Gastrocnemius medialis (tissue), 4 donors: ENCODE data around the gene VLDLR. TPM values are rescaled to one million over a fixed set of nuclear protein-coding genes. Genes with fewer than 3 reads are reported as not detected.

Source experiments
- ATAC-seq, 2 donors: fragments of 150-250 bp; one replicate each; pipeline ENCODE4 v1.9.1; 2016
- DNase-seq, 2 donors: peaks; one replicate each; pipeline ENCODE4 v3.0.0-alpha.2; 2019
- H3K27ac ChIP-seq, 4 donors: fragments of 200-600 bp; sonication (generic); 1 replicate in 1 of 4; 2 replicates in 3 of 4; pipeline ENCODE4 v1.5.1; 2016 to 2018; ENCODE audit warnings: mild to moderate bottlenecking in 2 of 4, moderate library complexity in 1 of 4
- H3K27me3 ChIP-seq, 3 donors: fragments of 200-600 bp; sonication (generic) in 2 of 3; 1 replicate in 1 of 3; 2 replicates in 2 of 3; pipeline versions ENCODE4 v1.5.1 to v1.6.0; 2016 to 2019; ENCODE audit warnings: mild to moderate bottlenecking in 1 of 3, moderate library complexity in 1 of 3
- H3K36me3 ChIP-seq, 2 donors: fragments of 200-600 bp; sonication (generic) in 1 of 2; one replicate each; pipeline ENCODE4 v1.5.1; 2017 to 2018
- H3K4me1 ChIP-seq, 2 donors: fragments of 200-600 bp; sonication (generic) in 1 of 2; one replicate each; pipeline ENCODE4 v1.5.1; 2016 to 2017; ENCODE audit warnings: mild to moderate bottlenecking in 2 of 2
- H3K4me3 ChIP-seq, 4 donors: fragments of 200-600 bp; sonication (generic) in 3 of 4; 1 replicate in 1 of 4; 2 replicates in 3 of 4; pipeline ENCODE4 v1.5.1; 2016 to 2019; ENCODE audit warnings: mild to moderate bottlenecking in 2 of 4
- H3K9me3 ChIP-seq, 3 donors: fragments of 200-600 bp; sonication (generic) in 2 of 3; 1 replicate in 1 of 3; 2 replicates in 2 of 3; pipeline ENCODE4 v1.5.1; 2016 to 2019
- POLR2A ChIP-seq, 2 donors: fragments of 450-650 bp; IDR thresholded peaks; one replicate each; pipeline ENCODE4 v1.6.1; 2017; ENCODE audit warnings: antibody characterized with exemption in 2 of 2, mild to moderate bottlenecking in 2 of 2, moderate library complexity in 2 of 2
- in situ Hi-C, 4 donors: fragments of 200-750 bp; cut with MboI; loops; one replicate each; pipeline versions ENCODE4 v1.15.0 to v1.8.0; 2017; ENCODE audit warnings: low sequenced_read_pairs in 4 of 4
- intact Hi-C: fragments of 100-400 bp; cut with DNase I; formaldehyde crosslinking; loops from one replicate; pipeline ENCODE4 v1.15.1; 2023; ENCODE audit warnings: low total_unique reads
- total RNA-seq, 4 donors: library from RNA; depleted of rRNA; stranded (reverse); fragments of >200 nt; gene quantifications; one replicate each; pipeline versions ENCODE4 v1.1.0 to v1.2.3, GENCODE V29; 2016
- TF ChIP-seq, protein P1 (sequence below), 5 experiments: fragments of 450-650 bp in 3 of 5; fragments of 200-600 bp in 2 of 5; sonication (generic) in 2 of 5; IDR thresholded peaks in 4 of 5; conservative IDR thresholded peaks in 1 of 5; 1 replicate in 4 of 5; 2 replicates in 1 of 5; pipeline ENCODE4 v1.5.1; 2016 to 2019; ENCODE audit warnings: antibody characterized with exemption in 5 of 5, mild to moderate bottlenecking in 3 of 5, moderate library complexity in 3 of 5

The VLDLR gene
- total RNA-seq, 4 donors from 2014 or later: 13.6 to 19.6 (median 16.9) TPM

- Histone ChIP-seq H3K36me3 (no peaks in the 10 kb centered on the region), H3K27me3 (no peaks in the 10 kb centered on the region), H3K4me1 (no peaks in the 10 kb centered on the region), H3K9me3 (no peaks in the 10 kb centered on the region), H3K4me3 (no peak overlapping the region), H3K27ac (no peak overlapping the region)
- intact Hi-C loops (no loop called here), in situ Hi-C loops (no loop called here)
- DNase-seq (no peak), ATAC-seq (no peak)
- TF ChIP-seq, protein P1, sequence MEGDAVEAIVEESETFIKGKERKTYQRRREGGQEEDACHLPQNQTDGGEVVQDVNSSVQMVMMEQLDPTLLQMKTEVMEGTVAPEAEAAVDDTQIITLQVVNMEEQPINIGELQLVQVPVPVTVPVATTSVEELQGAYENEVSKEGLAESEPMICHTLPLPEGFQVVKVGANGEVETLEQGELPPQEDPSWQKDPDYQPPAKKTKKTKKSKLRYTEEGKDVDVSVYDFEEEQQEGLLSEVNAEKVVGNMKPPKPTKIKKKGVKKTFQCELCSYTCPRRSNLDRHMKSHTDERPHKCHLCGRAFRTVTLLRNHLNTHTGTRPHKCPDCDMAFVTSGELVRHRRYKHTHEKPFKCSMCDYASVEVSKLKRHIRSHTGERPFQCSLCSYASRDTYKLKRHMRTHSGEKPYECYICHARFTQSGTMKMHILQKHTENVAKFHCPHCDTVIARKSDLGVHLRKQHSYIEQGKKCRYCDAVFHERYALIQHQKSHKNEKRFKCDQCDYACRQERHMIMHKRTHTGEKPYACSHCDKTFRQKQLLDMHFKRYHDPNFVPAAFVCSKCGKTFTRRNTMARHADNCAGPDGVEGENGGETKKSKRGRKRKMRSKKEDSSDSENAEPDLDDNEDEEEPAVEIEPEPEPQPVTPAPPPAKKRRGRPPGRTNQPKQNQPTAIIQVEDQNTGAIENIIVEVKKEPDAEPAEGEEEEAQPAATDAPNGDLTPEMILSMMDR (IDR thresholded peaks at IDR 0.05 in 4 of 5, conservative IDR thresholded peaks at IDR 0.05 in 1 of 5): no peak
- no peak for TF ChIP-seq POLR2A (IDR thresholded peaks at IDR 0.05)
These were observed 29.6 kb upstream of the VLDLR start for GRCh38 chr9:2591967-2592366.

GRCh38 chr9:2593744-2594143 is 27.8 kb upstream of the VLDLR start:
- in situ Hi-C loops: no loop called here
- ATAC-seq (no peak), DNase-seq (no peak)
- Histone ChIP-seq H3K27me3 (no peaks in the 10 kb centered on the region), H3K4me1 (no peaks in the 10 kb centered on the region), H3K36me3 (no peaks in the 10 kb centered on the region), H3K4me3 (no peak overlapping the region), H3K9me3 (no peaks in the 10 kb centered on the region), H3K27ac (no peak overlapping the region)
- intact Hi-C loops: no loop called here
- no peak for TF ChIP-seq POLR2A (IDR thresholded peaks at IDR 0.05)
- TF ChIP-seq, protein P1 (IDR thresholded peaks at IDR 0.05 in 4 of 5, conservative IDR thresholded peaks at IDR 0.05 in 1 of 5): no peak

- TF ChIP-seq, protein P1 (IDR thresholded peaks at IDR 0.05 in 4 of 5, conservative IDR thresholded peaks at IDR 0.05 in 1 of 5): no peak
- H3K27ac ChIP-seq: no peak overlapping the region
- no peak overlapping the region for H3K4me3 ChIP-seq
- intact Hi-C loops: no loop called here
- no peaks in the 10 kb centered on the region for H3K4me1 ChIP-seq
- no peak for DNase-seq
- in situ Hi-C loops: no loop called here
- H3K36me3 ChIP-seq: no peaks in the 10 kb centered on the region
- ATAC-seq: no peak
- no peaks in the 10 kb centered on the region for H3K9me3 ChIP-seq
- H3K27me3 ChIP-seq: no peaks in the 10 kb centered on the region
These were observed 25.6 kb upstream of the VLDLR start for GRCh38 chr9:2595973-2596372.

- in situ Hi-C loops: no loop called here
- ATAC-seq (no peak), DNase-seq (no peak)
- H3K4me1 ChIP-seq: peaks cover 1 to 3% of the 10 kb centered on the region in 2 donors
- intact Hi-C loops: no loop called here
- TF ChIP-seq, protein P1 (IDR thresholded peaks at IDR 0.05 in 4 of 5, conservative IDR thresholded peaks at IDR 0.05 in 1 of 5): no peak
- TF ChIP-seq POLR2A (IDR thresholded peaks at IDR 0.05): no peak
- H3K27me3 ChIP-seq: no peaks in the 10 kb centered on the region
- H3K4me3 ChIP-seq: no peak overlapping the region
- H3K27ac ChIP-seq: no peak overlapping the region
- H3K36me3 ChIP-seq: no peaks in the 10 kb centered on the region
- H3K9me3 ChIP-seq: no peaks in the 10 kb centered on the region
These were observed 24.1 kb upstream of the VLDLR start for GRCh38 chr9:2597483-2597882.

- in situ Hi-C loops: no loop called here
These were observed 21.7 kb upstream of the VLDLR start for GRCh38 chr9:2599896-2600295.

More at GRCh38 chr9:2599896-2600295, 21.7 kb upstream of the VLDLR start:
- H3K27ac ChIP-seq: no peak overlapping the region
- DNase-seq (no peak), ATAC-seq (no peak)
- H3K4me1 ChIP-seq: peaks cover 13 to 18% of the 10 kb centered on the region in 2 donors
- intact Hi-C loops: no loop called here
- TF ChIP-seq, protein P1 (IDR thresholded peaks at IDR 0.05 in 4 of 5, conservative IDR thresholded peaks at IDR 0.05 in 1 of 5): no peak
- no peak for TF ChIP-seq POLR2A (IDR thresholded peaks at IDR 0.05)
- H3K4me3 ChIP-seq: no peak overlapping the region
- H3K27me3 ChIP-seq: no peaks in the 10 kb centered on the region
- no peaks in the 10 kb centered on the region for H3K9me3 ChIP-seq
- H3K36me3 ChIP-seq: no peaks in the 10 kb centered on the region
